GM21717 (cell line): Measurements from ENCODE around the gene ANKS6.

Experiments
- ATAC-seq: cut with Tn5 transposase; IDR thresholded peaks from one replicate; pipeline ENCODE4 v1.9.1; 2021; ENCODE audit warnings: mild to moderate bottlenecking, moderate library complexity; ENCODE audit not compliant: unreplicated experiment

The ANKS6 gene

DNA sequence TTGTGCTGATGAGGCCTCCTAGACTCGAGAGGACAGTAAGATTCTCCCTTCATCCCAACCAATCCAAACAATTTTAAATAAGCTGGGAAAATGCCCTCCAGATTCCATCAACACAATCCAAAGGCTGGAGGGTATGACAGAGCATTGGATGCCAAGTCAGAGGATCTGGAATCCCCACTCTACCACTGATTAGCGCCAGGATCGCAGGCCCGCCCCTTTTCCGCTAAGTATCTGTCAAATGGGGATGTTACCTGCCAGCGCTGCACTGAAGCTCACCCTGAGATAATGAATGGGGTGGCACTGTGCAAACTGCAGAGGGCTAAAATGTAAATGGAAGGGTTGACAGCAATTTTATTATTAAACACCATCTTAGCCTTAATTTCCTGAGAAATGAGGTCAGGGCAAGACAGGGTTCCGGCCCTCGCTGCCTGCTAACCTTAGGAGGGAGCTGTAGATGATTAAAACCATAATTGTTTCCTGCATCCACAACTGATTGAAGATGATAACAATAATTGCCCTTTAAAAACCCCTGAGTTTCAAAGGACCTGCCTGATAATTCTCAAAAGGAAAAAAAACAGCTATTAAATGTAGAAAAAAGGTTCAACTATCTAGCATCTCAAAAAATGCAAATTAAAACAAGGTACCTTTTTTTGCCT, 56.0 kb downstream of the ANKS6 start:
- ATAC-seq: no peak

DNA sequence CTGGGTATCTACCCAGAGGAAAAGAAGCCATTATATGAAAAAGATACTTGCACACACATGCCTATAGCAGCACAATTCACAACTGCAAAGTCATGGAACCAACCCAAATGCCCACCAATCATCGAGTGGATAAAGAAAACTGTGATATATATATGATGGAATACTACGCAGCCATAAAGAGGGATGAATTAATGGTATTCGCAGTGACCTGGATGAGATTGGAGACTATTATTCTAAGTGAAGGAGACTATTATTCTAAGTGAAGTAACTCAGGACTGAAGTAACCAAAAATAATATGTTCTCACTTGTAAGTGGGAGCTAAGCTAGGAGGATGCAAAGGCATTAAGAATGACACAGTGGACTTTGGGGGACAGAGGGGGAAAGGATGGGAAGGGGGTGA, 57.6 kb downstream of the ANKS6 start:
- no peak for ATAC-seq

DNA sequence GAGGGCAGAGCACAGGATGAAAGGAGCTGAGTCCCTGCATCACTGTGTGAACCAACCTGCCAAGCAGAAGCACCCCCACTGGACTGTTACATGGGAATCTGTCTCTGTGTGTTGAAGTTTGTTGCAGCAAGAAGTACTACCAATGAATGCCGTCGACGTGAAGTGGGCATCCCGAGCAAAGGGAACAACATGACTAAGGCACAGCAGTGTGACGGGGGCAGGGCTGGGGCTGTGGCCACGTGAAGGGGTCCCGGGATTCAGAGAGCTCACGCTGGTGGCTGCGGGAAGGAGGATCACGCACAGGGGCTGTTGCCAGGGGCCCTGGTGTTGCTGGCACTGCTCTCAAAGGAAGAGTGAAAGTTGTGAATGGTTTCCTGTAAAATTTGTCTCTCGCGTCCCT, 60.1 kb downstream of the ANKS6 start:
- ATAC-seq: no peak

GRCh38 chr9:98732801-98733200, 63.6 kb downstream of the ANKS6 start:
- no peak for ATAC-seq

DNA sequence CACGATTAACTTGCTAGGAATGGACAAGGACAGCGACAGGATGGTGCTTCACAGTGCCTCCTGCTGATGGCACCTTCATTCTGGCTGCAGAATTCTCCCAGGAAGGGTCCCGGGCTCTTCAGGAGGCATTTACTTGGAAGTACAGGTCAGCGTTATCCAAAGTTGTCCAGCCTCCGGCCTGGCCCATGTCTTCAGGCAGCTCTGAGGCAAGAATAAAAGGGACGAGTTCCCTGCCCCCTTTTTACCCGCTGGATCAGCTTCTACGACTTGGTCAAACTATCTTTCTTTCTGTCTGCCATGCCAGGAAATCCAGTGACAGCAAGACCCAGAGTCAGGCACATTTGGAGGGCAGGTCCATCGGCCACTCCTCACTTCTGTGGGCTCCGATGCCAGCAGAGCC, 64.3 kb downstream of the ANKS6 start:
- ATAC-seq: no peak

- no peak for ATAC-seq
These were observed 65.5 kb downstream of the ANKS6 start for GRCh38 chr9:98730871-98731270.

GRCh38 chr9:98728500-98728899, 67.9 kb downstream of the ANKS6 start:
- ATAC-seq: no peak

DNA sequence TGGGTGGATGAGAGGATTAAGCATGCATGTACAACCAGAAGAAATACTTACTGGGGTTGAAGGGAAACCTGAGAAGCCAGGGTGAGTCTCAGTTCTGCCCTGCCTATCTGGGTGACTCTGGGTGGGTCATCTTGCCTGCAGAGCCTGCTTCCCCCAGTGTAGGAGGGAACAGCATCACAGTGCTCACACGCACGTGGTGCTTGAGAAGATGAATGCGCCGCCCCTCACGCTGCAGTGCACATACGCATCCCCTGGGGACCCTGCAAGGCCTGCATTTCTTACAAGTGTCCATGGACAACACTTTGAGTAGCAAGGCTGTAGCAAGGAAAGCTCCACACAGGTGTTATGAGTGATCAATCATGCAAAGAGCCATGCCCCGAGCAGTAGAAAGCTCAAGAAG, 68.9 kb downstream of the ANKS6 start:
- no peak for ATAC-seq

- no peak for ATAC-seq
These were observed 69.6 kb downstream of the ANKS6 start for GRCh38 chr9:98726735-98727134.

DNA sequence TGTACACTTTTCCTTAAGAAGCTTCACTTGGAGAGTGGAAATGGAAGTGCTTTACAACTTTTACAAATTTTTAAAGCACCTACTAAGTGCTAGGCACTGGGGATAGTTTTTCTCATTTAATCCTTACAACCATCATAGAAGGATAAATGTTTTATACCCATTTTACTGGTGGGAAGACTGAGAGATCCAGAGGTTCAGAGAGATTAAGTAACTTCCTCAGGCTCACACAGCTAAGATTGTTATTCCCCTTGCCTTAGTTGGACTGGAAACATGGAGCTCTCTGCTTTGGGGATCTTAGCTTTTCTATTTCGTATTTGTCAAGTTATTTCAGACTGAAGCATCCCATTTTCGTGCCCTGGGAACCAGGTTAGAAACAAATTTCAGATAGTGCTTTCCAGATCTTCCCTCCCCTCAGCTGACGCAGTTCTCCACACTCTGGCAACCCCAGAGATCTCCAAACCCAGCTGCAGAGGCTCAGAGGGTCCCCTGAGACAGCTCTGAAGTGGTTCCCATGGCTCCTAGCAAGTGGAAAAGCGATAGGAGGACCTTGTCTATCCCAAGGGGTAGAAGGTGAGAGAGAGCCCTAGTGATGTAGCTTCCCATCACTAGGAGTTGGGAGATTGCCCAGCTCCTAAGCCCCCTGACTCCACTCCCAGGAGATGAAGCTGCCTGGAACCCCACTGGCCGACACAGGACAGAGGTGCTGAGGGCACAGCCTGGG, 71.4 kb downstream of the ANKS6 start:
- ATAC-seq: no peak

GRCh38 chr9:98721643-98722042, 74.7 kb downstream of the ANKS6 start:
- no peak for ATAC-seq

DNA sequence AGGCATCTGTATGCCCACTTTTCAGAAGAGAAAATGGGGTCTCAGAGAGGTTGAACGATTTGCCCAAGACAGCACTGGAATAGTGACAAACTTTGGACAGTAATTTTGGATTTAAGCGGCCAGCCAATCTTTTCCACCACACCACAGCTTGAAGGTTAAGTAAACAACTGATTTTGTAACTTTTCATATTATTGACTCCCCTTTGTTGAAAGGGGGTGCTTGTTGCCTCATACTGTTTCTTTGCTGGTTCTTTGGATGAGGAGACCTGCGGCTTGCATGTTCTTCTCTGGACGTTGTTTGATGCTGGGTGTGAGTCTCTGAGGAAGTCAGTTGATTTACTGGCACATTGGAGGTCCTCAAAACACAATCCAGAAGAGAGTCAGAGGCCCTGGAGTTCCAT, 76.0 kb downstream of the ANKS6 start:
- no peak for ATAC-seq

DNA sequence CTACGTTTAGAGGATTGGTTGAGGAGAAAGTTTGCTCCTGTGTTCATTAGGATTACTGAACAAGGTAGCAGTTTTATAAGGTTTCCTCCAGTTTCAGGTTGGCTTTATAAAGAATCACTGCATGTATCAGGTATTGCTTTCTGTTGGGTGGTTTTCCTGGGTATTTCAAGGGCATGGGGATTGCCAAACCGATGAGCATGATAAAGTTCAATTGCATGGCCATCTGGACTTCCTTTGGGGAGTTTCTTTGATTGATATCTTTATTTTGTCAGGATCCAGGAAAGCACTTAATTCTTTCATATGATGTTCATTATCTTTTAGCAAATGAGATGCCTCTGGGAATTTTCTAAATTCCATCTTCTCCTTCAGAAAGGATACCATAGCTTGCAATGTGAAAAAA, 77.3 kb downstream of the ANKS6 start:
- no peak for ATAC-seq

GRCh38 chr9:98714833-98715232, 81.5 kb downstream of the ANKS6 start:
- no peak for ATAC-seq

DNA sequence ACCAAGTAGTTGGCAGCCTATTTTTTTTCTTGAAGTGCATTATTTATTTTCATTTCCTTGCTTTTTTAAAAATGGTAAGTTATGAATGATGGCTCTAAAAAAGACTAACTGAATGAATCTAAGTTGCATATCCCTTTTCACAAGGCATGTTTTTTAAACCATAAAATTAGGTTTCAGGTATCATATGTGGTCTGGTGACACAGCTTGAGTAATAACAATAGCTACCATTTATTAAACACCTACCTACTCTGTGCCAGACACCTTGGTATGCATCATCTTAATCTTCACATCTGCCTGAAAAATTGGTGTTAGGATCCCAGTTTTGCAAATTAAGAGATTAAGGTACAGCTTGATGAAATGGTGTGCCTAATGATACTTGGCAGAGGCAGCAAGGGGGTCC, 83.4 kb downstream of the ANKS6 start:
- ATAC-seq: no peak

DNA sequence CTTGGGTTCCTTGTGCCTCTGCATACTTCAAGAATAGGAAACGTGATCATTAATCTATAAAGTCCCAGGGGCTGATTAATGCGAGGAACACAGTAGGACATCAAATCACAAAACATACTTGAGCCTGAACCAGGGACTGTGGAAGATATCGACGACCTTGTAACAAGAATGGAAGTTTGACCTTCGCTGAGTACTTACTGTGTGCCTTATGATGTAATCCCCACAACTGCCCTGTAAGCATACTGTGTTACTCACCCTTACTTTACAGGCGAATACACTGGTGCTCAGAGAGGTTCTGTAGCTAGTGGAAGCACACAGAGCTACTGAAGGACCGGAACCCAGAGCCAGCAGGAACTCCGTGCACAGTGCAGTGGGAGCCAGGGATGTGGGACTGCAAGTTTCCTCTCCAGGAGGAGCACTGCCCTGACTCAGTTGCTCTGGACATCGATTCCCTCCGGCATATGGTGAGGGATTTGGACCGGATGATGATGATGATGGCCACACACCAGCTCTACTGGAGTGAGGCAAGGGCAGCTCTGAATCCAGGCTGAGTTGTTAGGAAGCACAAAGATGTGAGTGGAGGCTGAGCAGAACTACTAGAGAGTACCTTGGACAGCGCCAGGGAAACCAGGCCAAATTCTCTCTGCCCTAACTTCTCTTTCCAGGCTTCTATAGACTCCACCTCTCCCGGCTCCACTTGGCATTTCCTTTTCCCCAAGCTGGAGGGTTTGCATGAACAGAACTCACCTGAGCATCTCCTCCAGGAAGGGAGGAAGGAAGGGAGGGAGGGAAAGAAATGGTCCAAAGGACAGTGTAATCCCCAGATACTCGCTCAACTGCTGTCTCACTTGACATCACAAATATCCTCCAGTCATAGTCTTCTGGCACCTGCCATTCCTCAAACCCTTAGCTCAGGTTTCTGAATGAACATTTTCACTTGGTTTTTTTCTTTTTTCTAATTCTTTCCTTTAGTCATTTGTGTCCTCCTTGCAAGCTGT, 86.1 kb downstream of the ANKS6 start:
- no peak for ATAC-seq

DNA sequence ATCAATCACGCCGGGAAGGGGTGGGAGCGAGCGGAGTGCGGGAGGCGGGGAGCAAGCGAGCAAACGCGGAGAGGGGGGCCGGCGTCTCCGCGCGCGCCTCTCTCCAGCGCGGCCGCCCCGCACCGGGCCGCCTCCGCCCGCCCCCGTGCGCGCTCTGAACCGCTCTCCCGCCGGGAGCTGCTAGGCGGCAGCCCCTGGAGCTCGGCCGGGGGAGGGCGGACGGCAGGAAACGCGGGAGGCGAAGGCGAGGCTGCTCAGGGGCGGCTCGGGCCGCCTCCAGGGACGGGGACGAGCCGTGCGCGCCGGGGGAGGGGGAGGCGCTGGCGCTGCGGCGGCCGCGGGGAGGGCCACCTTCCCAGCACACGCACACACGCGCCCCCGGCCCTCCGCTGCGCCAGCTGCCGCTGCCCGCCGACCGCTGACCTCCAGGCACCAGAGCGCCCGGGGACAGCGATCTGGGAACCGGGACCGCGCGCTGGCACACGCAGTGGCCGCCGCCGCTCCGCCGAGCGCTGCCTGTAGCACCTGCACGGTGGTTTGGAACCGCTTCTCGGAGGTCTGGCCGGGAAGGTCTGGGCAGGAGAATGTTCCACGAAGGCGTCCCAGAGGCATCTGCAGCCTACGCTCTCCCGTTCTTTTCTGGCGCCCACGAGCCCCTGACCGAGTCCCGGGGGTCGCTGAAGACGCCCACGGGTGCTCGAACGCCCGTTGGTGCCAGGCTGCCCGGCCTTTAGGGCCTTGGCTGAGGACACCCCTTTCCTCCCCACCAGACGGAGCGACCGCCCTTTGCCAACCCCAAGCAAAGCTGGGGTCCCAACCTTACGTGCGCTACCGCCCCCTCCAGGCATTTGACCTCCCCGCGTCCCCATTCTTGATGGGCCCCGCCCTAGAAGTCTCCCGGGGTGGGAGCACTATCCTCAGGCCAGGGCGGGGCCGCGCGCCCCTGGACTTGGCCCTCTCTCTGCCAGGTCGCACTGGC, 87.1 kb downstream of the ANKS6 start, which contains the start of gene GABBR2:
GABBR2 (minus strand) TSS at position 3 of the 979 bp plus-strand sequence. CDS start 198 bp downstream, outside the sequence.
- no peak for ATAC-seq

GRCh38 chr9:98708103-98708932, 88.0 kb downstream of the ANKS6 start:
- no peak for ATAC-seq
